ENCODE measurements around the gene EFEMP2. TPM values are rescaled to one million over a fixed set of nuclear protein-coding genes. Genes with fewer than 3 reads are reported as not detected.

The EFEMP2 gene
- total RNA-seq, 1 donor: 94.8 TPM

GRCh38 chr11:65857853-65858680, 14.5 kb downstream of the EFEMP2 start, which contains the start of gene CFL1:
TSS of gene CFL1 (minus strand) at chr11:65858180. CDS start at chr11:65858099, 81 bp downstream.
- Histone ChIP-seq H2AFZ (ENCODE audit: low read length) (peak within 1 kb of the TSS; percentile 70), H3K4me2 (ENCODE audit: insufficient read depth, low read length) (peak within 1 kb of the TSS; percentile 99), H3K27me3 (ENCODE audit: insufficient read depth, low read length) (no peaks in the 10 kb centered on the region), H4K20me1 (ENCODE audit: insufficient read depth, low read length) (peaks cover 44% of the 10 kb centered on the region), H3K4me3 (ENCODE audit: insufficient read depth, low read length) (peak within 1 kb of the TSS; percentile 99), H3K27ac (ENCODE audit: low read depth, low read length) (peak within 1 kb of the TSS; percentile 82), H3K9me3 (ENCODE audit: low read depth, low read length) (no peaks in the 10 kb centered on the region), H3K4me1 (ENCODE audit: insufficient read depth, low read length) (peaks cover 45% of the 10 kb centered on the region), H3K79me2 (ENCODE audit: insufficient read depth, low read length) (peaks cover 74% of the 10 kb centered on the region), H3K36me3 (ENCODE audit: insufficient read depth, low read length) (peaks cover 51% of the 10 kb centered on the region)
- TF ChIP-seq, protein P1, sequence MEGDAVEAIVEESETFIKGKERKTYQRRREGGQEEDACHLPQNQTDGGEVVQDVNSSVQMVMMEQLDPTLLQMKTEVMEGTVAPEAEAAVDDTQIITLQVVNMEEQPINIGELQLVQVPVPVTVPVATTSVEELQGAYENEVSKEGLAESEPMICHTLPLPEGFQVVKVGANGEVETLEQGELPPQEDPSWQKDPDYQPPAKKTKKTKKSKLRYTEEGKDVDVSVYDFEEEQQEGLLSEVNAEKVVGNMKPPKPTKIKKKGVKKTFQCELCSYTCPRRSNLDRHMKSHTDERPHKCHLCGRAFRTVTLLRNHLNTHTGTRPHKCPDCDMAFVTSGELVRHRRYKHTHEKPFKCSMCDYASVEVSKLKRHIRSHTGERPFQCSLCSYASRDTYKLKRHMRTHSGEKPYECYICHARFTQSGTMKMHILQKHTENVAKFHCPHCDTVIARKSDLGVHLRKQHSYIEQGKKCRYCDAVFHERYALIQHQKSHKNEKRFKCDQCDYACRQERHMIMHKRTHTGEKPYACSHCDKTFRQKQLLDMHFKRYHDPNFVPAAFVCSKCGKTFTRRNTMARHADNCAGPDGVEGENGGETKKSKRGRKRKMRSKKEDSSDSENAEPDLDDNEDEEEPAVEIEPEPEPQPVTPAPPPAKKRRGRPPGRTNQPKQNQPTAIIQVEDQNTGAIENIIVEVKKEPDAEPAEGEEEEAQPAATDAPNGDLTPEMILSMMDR (IDR thresholded peaks at IDR 0.05; ENCODE audit: extremely low read depth, low read depth, low read length): no peak
- peak; percentile 99 for DNase-seq (ENCODE audit: insufficient read length, low spot score, missing footprints)

GRCh38 chr11:65857500-65857852, 15.1 kb downstream of the EFEMP2 start:
- H3K4me2 ChIP-seq (ENCODE audit: insufficient read depth, low read length): peak overlapping the region; percentile 98
- H3K9me3 ChIP-seq (ENCODE audit: low read depth, low read length): no peaks in the 10 kb centered on the region
- H3K27ac ChIP-seq (ENCODE audit: low read depth, low read length): peak overlapping the region; percentile 40
- DNase-seq (ENCODE audit: insufficient read length, low spot score, missing footprints): no peak
- H3K79me2 ChIP-seq (ENCODE audit: insufficient read depth, low read length): peaks cover 70% of the 10 kb centered on the region
- no peaks in the 10 kb centered on the region for H3K27me3 ChIP-seq (ENCODE audit: insufficient read depth, low read length)
- H3K4me1 ChIP-seq (ENCODE audit: insufficient read depth, low read length): peaks cover 45% of the 10 kb centered on the region
- H4K20me1 ChIP-seq (ENCODE audit: insufficient read depth, low read length): peaks cover 47% of the 10 kb centered on the region
- TF ChIP-seq, protein P1 (IDR thresholded peaks at IDR 0.05; ENCODE audit: extremely low read depth, low read depth, low read length): no peak
- H3K4me3 ChIP-seq (ENCODE audit: insufficient read depth, low read length): peak overlapping the region; percentile 99
- H2AFZ ChIP-seq (ENCODE audit: low read length): no peak overlapping the region
- peaks cover 49% of the 10 kb centered on the region for H3K36me3 ChIP-seq (ENCODE audit: insufficient read depth, low read length)

DNA sequence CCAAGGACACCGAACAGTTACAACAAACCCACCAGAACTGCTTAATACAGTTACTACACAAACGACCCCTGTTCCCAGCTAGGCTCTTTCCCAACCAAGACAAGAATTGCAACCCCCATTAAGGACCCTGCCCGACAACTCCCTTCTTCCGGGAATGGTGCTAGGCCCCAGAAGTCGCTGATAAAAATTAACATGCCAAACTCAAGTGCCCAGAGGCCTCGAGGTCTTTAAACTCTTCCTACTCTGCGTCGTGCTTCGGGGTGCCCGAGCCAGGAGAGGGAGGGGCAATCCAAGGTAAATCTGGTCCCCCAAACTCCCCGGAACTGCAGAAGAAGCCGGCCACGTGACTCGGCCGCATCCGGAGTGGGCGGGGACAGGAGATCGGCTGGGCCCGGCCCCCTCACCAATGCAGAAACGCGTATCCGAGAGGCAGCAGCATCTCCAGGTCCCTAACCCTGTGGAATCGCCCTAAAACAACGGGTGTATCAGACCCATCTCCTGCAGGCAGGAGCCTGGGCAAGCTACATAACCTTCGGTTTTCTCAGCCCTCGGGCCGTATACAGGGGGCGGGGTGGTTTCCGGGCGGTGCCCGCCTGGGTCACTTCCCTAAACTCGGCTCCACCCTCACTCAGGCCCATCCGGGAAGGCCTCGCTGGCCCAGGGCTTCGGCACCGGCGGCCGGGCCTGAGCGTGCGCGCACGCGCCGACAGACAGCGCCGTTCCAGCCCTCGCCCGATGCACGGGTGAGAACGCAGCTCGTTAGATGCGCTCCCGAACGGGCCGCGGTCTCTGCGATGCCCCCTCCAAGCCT, 15.7 kb downstream of the EFEMP2 start:
- DNase-seq (ENCODE audit: insufficient read length, low spot score, missing footprints): peak; percentile 95
- Histone ChIP-seq H3K4me3 (ENCODE audit: insufficient read depth, low read length) (peak overlapping the region; percentile 99), H3K27me3 (ENCODE audit: insufficient read depth, low read length) (no peaks in the 10 kb centered on the region), H3K4me1 (ENCODE audit: insufficient read depth, low read length) (peaks cover 41% of the 10 kb centered on the region), H3K27ac (ENCODE audit: low read depth, low read length) (peak overlapping the region; percentile 40), H2AFZ (ENCODE audit: low read length) (peak overlapping the region; percentile 70), H3K36me3 (ENCODE audit: insufficient read depth, low read length) (peaks cover 49% of the 10 kb centered on the region), H3K79me2 (ENCODE audit: insufficient read depth, low read length) (peaks cover 64% of the 10 kb centered on the region), H3K4me2 (ENCODE audit: insufficient read depth, low read length) (peak overlapping the region; percentile 98), H4K20me1 (ENCODE audit: insufficient read depth, low read length) (peaks cover 47% of the 10 kb centered on the region), H3K9me3 (ENCODE audit: low read depth, low read length) (no peaks in the 10 kb centered on the region)
- TF ChIP-seq, protein P1 (IDR thresholded peaks at IDR 0.05; ENCODE audit: extremely low read depth, low read depth, low read length): no peak
